Epithelial cell of prostate (primary cell): ENCODE measurements around the gene CRYGB.
"Not testable (repeated sequence)": the region's sequence is repeated elsewhere in the genome, so short reads cannot be mapped to it uniquely, and the experiment has no call there.

Experiments used
- DNase-seq: peaks from one replicate; pipeline ENCODE4 v3.0.0-alpha.2; 2011; ENCODE audit warnings: low read depth, low spot score
- H3K27ac ChIP-seq: fragments of 450-650 bp; 2 replicates; pipeline ENCODE4 v1.5.1; 2017; ENCODE audit warnings: mild to moderate bottlenecking

The CRYGB gene

GRCh38 chr2:208124013-208124715, 21.8 kb downstream of the CRYGB start, which contains the start of gene CRYGD:
CRYGD (minus strand) TSS chr2:208124524; CDS start chr2:208124473, 51 bp downstream.
- H3K27ac ChIP-seq, DNase-seq: not testable (repeated sequence)

DNA sequence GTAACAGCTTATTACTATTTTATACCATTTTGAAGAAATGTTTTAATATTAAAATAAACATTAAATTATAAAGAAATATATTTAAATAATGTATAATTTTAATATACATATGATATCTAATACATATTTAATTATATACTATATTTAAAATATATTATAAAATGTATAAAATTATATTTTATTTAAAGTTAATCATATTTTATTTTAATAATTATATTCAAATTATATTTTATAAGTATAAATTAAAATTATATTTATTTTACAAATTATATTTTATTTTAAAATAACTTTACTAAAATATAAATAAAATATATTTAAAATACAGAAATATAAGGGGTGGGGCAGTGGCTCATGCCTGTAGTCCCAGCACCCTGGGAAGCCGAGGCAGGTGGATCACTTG, 23.7 kb downstream of the CRYGB start:
- H3K27ac ChIP-seq, result no peak overlapping the region
- no peak for DNase-seq

DNA sequence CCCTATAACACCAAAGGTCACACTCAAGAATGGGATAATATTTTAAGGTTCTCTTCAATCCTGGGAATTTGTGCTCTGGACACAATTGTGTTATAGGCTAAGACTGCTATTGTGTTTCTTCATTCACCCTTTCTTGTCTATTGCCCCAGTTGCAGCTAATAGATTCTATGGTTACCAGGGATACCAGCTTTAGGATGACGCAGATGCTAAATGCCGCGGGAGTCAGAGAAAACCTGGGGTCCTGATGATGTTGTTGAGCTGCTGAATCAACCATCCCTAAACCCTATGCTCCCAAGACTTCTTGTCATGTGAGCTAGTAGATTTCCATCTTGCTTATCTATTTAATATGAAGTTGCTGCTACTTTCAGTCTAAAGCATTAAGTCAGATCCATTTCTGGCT, 27.0 kb downstream of the CRYGB start:
- no peak for DNase-seq
- no peak overlapping the region for H3K27ac ChIP-seq

- H3K27ac ChIP-seq, DNase-seq: not testable (repeated sequence)
These were observed 28.6 kb downstream of the CRYGB start for GRCh38 chr2:208117390-208117789.

GRCh38 chr2:208112969-208113368, 33.0 kb downstream of the CRYGB start:
- no peak for DNase-seq
- H3K27ac ChIP-seq, result no peak overlapping the region

DNA sequence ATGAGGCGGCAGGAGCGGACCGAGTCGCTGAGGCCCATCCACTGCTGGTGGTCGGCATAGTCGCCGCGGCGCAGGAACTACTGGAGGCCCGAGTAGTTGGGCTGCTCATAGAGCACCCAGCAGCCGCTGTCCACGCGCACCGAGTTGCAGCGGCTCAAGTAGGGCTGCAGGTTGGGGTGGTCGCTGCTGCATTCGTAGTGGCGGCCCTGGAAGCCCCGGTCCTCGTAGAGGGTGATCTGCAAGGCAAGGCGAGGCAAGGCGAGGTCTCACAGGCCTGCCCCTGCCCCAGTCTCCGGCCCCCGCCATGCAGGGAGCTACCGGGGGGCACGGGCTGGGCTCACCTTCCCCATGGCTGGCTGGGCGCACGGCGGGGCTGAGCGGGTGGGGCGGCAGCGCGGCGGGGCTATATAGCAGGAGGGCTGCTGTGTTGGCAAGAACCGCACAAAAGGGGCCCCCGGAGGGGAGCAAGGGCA, 33.6 kb downstream of the CRYGB start:
- not testable (repeated sequence) for H3K27ac ChIP-seq, DNase-seq

DNA sequence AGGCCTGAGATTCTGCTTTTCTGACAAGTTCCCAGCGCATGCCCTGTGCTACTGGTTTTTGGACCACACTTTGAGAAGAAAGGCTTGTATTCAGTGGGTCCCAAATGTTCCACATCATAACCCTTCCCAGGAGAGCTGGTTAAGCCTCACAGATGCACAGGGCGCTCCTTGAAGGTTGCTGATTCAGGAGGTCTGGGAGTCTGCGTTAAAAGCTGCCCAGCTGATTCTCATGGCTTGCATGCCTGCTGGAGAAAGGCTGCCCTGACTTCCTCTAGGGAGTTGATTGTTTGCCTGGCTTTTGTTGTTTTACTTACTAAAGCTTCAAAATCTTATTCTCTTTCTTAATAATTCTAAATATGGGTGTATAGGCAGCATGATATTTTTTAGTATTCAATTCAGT, 42.3 kb downstream of the CRYGB start:
- DNase-seq, result no peak
- no peak overlapping the region for H3K27ac ChIP-seq

GRCh38 chr2:208101716-208102631, 44.0 kb downstream of the CRYGB start:
- no peak for DNase-seq
- H3K27ac ChIP-seq, result no peak overlapping the region

GRCh38 chr2:208099682-208100470, 46.1 kb downstream of the CRYGB start:
- H3K27ac ChIP-seq, result no peak overlapping the region
- DNase-seq, result no peak

DNA sequence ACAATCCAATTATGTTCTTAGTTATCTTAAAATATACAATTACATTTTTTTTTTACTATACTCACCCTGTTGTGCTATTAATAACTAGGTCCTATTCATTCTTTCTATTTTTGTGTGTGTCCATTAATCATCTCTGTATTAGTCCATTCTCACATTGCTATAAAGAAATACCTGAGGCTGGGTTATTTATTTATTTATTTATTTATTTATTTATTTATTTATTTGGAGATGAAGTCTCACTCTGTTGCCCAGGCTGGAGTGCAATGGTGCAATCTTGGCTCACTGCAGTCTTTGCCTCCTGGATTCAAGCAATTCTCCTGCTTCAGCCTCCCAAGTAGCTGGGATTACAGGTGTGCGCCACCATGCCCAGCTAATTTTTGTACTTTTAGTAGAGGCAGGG, 47.3 kb downstream of the CRYGB start:
- not testable (repeated sequence) for H3K27ac ChIP-seq, DNase-seq

DNA sequence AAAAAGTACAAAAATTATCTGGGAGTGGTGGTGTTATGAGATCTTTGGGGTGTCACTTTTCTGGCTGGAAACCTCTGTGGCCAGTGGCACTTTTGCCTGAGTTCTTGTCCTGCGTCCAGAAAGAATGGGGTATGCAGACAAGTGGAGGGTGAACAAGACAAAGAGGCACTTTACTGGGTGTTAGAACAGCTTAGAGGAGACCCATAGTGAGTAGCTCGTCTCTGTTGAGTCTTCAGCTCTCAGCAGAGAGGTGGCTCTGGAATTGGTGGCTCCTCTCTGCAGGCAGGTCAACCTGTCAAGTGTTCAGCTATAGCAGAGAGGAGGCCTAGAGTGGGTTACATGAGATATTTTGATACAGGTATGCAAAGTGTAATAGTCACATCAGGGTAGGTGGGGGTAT, 47.7 kb downstream of the CRYGB start:
- no peak for DNase-seq
- no peak overlapping the region for H3K27ac ChIP-seq

GRCh38 chr2:208097801-208098200, 48.2 kb downstream of the CRYGB start:
- DNase-seq, result no peak
- no peak overlapping the region for H3K27ac ChIP-seq

- no peak for DNase-seq
These were observed 48.6 kb downstream of the CRYGB start for GRCh38 chr2:208097313-208097712.

GRCh38 chr2:208096080-208096479, 49.9 kb downstream of the CRYGB start:
- no peak overlapping the region for H3K27ac ChIP-seq
- no peak for DNase-seq

More at GRCh38 chr2:208097313-208097712, 48.6 kb downstream of the CRYGB start:
- no peak overlapping the region for H3K27ac ChIP-seq

DNA sequence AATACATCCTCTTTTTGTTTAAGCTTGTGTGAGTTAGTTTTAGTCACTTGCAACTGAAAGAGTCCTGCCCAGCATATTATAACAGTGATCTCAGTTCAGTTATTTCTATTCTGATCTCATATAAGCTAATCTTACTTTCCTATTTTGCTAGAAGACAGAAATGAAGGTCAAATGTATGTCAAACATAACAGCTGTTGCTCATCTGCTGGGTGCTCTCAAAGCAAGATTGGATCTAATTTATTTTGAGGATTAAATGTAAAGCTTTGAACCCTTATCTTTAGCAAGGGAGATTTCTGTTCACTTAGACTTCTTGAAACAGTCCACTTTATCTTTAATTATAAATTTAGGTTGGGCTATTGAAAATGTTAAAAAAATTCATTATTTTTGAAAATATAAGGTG, 52.8 kb downstream of the CRYGB start:
- DNase-seq, result no peak
- H3K27ac ChIP-seq, result no peak overlapping the region
